ENCODE results near the gene TMEM190. TPM values are rescaled to one million over a fixed set of nuclear protein-coding genes. Genes with fewer than 3 reads are reported as not detected.

TMEM190 gene
- total RNA-seq, 1 experiment from 2014 or later, result not detected

DNA sequence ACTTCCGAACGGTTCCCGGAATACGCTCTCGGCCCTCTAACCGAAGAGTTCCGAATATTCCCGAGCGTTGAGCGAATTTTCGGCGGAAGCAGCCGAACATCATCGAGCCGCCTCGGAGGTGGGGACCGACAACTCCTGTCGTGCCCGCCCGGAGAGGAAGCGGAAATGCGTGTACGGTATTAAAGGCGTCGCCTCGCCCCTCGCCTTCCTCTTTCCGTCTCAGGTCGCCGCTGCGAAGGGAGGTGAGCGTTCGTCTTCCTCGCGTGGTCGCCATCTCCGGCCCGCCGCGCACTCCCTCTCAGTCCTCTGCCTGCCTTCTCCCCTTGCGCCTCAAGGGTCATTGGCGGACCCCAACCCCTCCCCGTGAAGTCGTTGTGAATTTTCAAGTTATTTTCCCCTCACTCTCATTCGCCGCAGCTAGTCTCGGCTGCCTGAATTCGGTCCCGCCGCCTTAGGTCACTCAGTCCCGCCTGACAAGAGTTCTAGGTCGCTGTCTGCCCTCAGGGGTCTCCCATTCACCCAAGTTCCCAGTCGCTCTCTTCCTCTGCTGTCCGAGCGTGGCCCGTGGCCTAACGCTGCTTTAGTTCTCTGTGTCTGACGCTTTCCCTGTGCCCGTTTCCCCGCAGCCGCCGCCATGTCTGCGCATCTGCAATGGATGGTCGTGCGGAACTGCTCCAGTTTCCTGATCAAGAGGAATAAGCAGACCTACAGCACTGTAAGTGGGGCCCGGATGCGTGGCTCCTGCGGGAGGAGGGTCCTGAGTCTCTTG, 9.3 kb downstream of the TMEM190 start, which contains the start of gene RPL28 (continued):
- no peak; the same call in none of the 2 replicates for TF ChIP-seq SP1 (IDR thresholded peaks at IDR 0.05; ENCODE audit: low read depth)
- peak; percentile 99 for TF ChIP-seq POLR2A (IDR thresholded peaks at IDR 0.05; ENCODE audit: borderline replicate concordance, extremely low read depth, insufficient read depth, insufficient read length)
- TF ChIP-seq ZFX (IDR thresholded peaks at IDR 0.05), result peak; percentile 48; the same call in 1 of the 2 replicates
- no peak for TF ChIP-seq SRF (IDR thresholded peaks at IDR 0.05; ENCODE audit: low read depth)
- peak; percentile 100 for TF ChIP-seq POLR2AphosphoS5 (IDR thresholded peaks at IDR 0.05; ENCODE audit: low read depth, low read length)

DNA sequence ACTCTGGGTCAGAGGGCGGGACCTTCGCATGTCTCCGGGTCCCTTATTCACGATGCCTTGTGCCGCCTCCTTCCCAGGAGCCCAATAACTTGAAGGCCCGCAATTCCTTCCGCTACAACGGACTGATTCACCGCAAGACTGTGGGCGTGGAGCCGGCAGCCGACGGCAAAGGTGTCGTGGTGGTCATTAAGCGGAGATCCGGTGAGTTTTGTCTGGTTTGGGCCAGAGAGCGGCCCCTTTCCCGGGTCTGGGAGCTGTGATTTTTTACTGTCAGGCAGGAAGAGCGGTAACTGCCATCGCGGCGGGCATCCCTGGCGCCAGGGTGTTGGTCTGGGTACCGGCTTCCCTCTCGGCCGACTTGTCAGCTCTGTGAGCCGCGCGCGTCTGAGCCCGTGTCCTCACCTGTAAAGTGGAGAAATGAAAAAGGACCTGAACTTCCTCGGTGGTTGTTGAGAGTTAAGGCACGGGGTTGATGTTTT, 9.9 kb downstream of the TMEM190 start:
- Histone ChIP-seq H4K20me1 (ENCODE audit: insufficient read depth) (peaks cover 48% of the 10 kb centered on the region; the same call in 1 of the 2 replicates), H3K4me1 (ENCODE audit: control insufficient read depth in 1 of 2, insufficient read depth in 2 of 2, low read length in 2 of 2) (peaks cover 6 to 65% of the 10 kb centered on the region in 2 experiments; a peak in 3 of 4 replicates), H3K79me2 (ENCODE audit: insufficient read depth, low read length) (peaks cover 64% of the 10 kb centered on the region), H3K4me3 (replicated peaks in 1 of 2; ENCODE audit: low read depth in 1 of 2, low read length in 2 of 2) (peak overlapping the region; percentile 99 to 100), H3K27ac (ENCODE audit: low read depth, low read length) (peak overlapping the region; percentile 99), H3K27me3 (ENCODE audit: insufficient read depth, low read length) (no peaks in the 10 kb centered on the region), H3K4me2 (ENCODE audit: low read length) (peak overlapping the region; percentile 99), H3K9me2 (ENCODE audit: insufficient read depth) (no peaks in the 10 kb centered on the region), H3K9me3 (ENCODE audit: control insufficient read depth in 1 of 2, insufficient read depth in 1 of 2, low read depth in 1 of 2, low read length in 2 of 2) (no peaks in the 10 kb centered on the region), H3K9ac (ENCODE audit: low read length) (peak overlapping the region; percentile 94), H3K36me3 (ENCODE audit: control insufficient read depth in 1 of 2, insufficient read depth in 2 of 2, low read length in 2 of 2) (peaks cover 18 to 43% of the 10 kb centered on the region in 2 experiments), H2AFZ (ENCODE audit: low read depth, low read length, poor library complexity, severe bottlenecking) (no peak overlapping the region)
- intact Hi-C loops (cut with micrococcal nuclease), result no loop called here
- DNase-seq (ENCODE audit: low read depth, low spot score) (no peak), ATAC-seq (no peak)
- ChIA-PET RAD21 (ENCODE audit: low non-redundant PET in 1 of 2, low total read pairs in 2 of 2, uncharacterized antibody in 2 of 2, unreplicated experiment in 2 of 2) (no interaction called here), POLR2A (no interaction called here), CTCF (no interaction called here)
- TF ChIP-seq POLR2AphosphoS5 (IDR thresholded peaks at IDR 0.05; ENCODE audit: low read depth, low read length) (no peak), JUND (IDR thresholded peaks at IDR 0.05) (no peak), EGR1 (IDR thresholded peaks at IDR 0.05; ENCODE audit: low read depth) (no peak), ELF1 (IDR thresholded peaks at IDR 0.05; ENCODE audit: borderline replicate concordance, low read depth) (no peak)
- BruUV-seq (replicated peaks), result TSS peak; percentile 71
